ENCODE results near the gene MYO6. TPM values are rescaled to one million over a fixed set of nuclear protein-coding genes. Genes with fewer than 3 reads are reported as not detected.
A peak's percentile ranks its signal among the peaks of the same experiment; 100 is the strongest.

The MYO6 gene
- total RNA-seq, 1 donor from 2014 or later = 66.2 TPM

GRCh38 chr6:75800708-75801505, 51.9 kb downstream of the MYO6 start:
- peak overlapping the region; percentile 20 for H3K27ac ChIP-seq
- ATAC-seq (peak; percentile 69), DNase-seq (no peak)
- intact Hi-C loops (cut with DNase I) = no loop called here
- H3K9me3 ChIP-seq = no peaks in the 10 kb centered on the region
- no peaks in the 10 kb centered on the region for H3K27me3 ChIP-seq
- TF ChIP-seq CTCF (IDR thresholded peaks at IDR 0.05) = no peak
- no peaks in the 10 kb centered on the region for H3K36me3 ChIP-seq
- no peaks in the 10 kb centered on the region for H3K4me1 ChIP-seq
- H3K4me3 ChIP-seq = no peak overlapping the region

GRCh38 chr6:75802366-75802765, 53.3 kb downstream of the MYO6 start:
- no peak for TF ChIP-seq CTCF (IDR thresholded peaks at IDR 0.05)
- Histone ChIP-seq H3K27me3 (no peaks in the 10 kb centered on the region), H3K4me3 (no peak overlapping the region), H3K4me1 (no peaks in the 10 kb centered on the region), H3K9me3 (no peaks in the 10 kb centered on the region), H3K27ac (no peak overlapping the region), H3K36me3 (no peaks in the 10 kb centered on the region)
- ATAC-seq (peak; percentile 51), DNase-seq (no peak)
- intact Hi-C loops (cut with DNase I) = no loop called here

GRCh38 chr6:75808507-75808906, 59.5 kb downstream of the MYO6 start:
- H3K4me1 ChIP-seq = no peaks in the 10 kb centered on the region
- no peak for TF ChIP-seq CTCF (IDR thresholded peaks at IDR 0.05)
- H3K4me3 ChIP-seq = no peak overlapping the region
- no peak for ATAC-seq
- H3K27me3 ChIP-seq = no peaks in the 10 kb centered on the region
- intact Hi-C loops (cut with DNase I) = no loop called here
- H3K27ac ChIP-seq = no peak overlapping the region
- DNase-seq = no peak
- peaks cover 3% of the 10 kb centered on the region for H3K36me3 ChIP-seq
- H3K9me3 ChIP-seq = no peaks in the 10 kb centered on the region

- Histone ChIP-seq H3K27me3 (no peaks in the 10 kb centered on the region), H3K9me3 (no peaks in the 10 kb centered on the region), H3K4me1 (no peaks in the 10 kb centered on the region), H3K4me3 (no peak overlapping the region), H3K36me3 (peaks cover 5% of the 10 kb centered on the region), H3K27ac (no peak overlapping the region)
- DNase-seq (no peak), ATAC-seq (no peak)
- no peak for TF ChIP-seq CTCF (IDR thresholded peaks at IDR 0.05)
- intact Hi-C loops (cut with DNase I) = no loop called here
Observed at GRCh38 chr6:75812560-75812959, 63.5 kb downstream of the MYO6 start.

GRCh38 chr6:75813476-75814250, 64.6 kb downstream of the MYO6 start:
- intact Hi-C loops (cut with DNase I) = no loop called here
- no peak for TF ChIP-seq CTCF (IDR thresholded peaks at IDR 0.05)
- Histone ChIP-seq H3K36me3 (peaks cover 5% of the 10 kb centered on the region), H3K9me3 (no peaks in the 10 kb centered on the region), H3K4me1 (no peaks in the 10 kb centered on the region), H3K4me3 (no peak overlapping the region), H3K27ac (no peak overlapping the region), H3K27me3 (no peaks in the 10 kb centered on the region)
- DNase-seq (no peak), ATAC-seq (no peak)
